ENCODE measurements around the gene SLC8A3. TPM values are rescaled to one million over a fixed set of nuclear protein-coding genes. Genes with fewer than 3 reads are reported as not detected.

Gene SLC8A3
- total RNA-seq, 2 donors from 2014 or later = under 0.01 to 0.66 TPM

GRCh38 chr14:70094631-70095030 lies 94.1 kb downstream of the SLC8A3 start:
- Histone ChIP-seq H3K36me3 (replicated peaks in 1 of 2; ENCODE audit: insufficient read depth in 1 of 2, low read depth in 2 of 2) (no peaks in the 10 kb centered on the region), H3K27ac (no peak overlapping the region), H3K27me3 (no peaks in the 10 kb centered on the region), H3K4me3 (no peak overlapping the region), H3K4me1 (peaks cover 8% of the 10 kb centered on the region), H3K9me3 (no peaks in the 10 kb centered on the region)
- ATAC-seq (no peak), DNase-seq (no peak)
- intact Hi-C loops (cut with DNase I) = no loop called here
- TF ChIP-seq CTCF (IDR thresholded peaks at IDR 0.05) (no peak), POLR2A (IDR thresholded peaks at IDR 0.05) (no peak)
- 57 to 67% methylated on average over 1 of the region's 1 CpG for WGBS, 2 donors

GRCh38 chr14:70094106-70094505 lies 94.6 kb downstream of the SLC8A3 start:
- Histone ChIP-seq H3K9me3 (no peaks in the 10 kb centered on the region), H3K27ac (no peak overlapping the region), H3K27me3 (no peaks in the 10 kb centered on the region), H3K36me3 (replicated peaks in 1 of 2; ENCODE audit: insufficient read depth in 1 of 2, low read depth in 2 of 2) (no peaks in the 10 kb centered on the region), H3K4me3 (no peak overlapping the region), H3K4me1 (peaks cover 8% of the 10 kb centered on the region)
- DNase-seq = no peak
- TF ChIP-seq CTCF (IDR thresholded peaks at IDR 0.05) (no peak), POLR2A (IDR thresholded peaks at IDR 0.05) (no peak)
- WGBS, 2 donors = 77 to 92% methylated on average over 3 of the region's 3 CpGs
- intact Hi-C loops (cut with DNase I) = no loop called here
- no peak for ATAC-seq

GRCh38 chr14:70093156-70093555 lies 95.6 kb downstream of the SLC8A3 start:
- no peak for DNase-seq
- H3K9me3 ChIP-seq = no peaks in the 10 kb centered on the region
- no peak for ATAC-seq
- TF ChIP-seq CTCF (IDR thresholded peaks at IDR 0.05) (no peak), POLR2A (IDR thresholded peaks at IDR 0.05) (no peak)
- 78 to 83% methylated on average over 2 of the region's 2 CpGs for WGBS, 2 donors
- no peak overlapping the region for H3K4me3 ChIP-seq
- intact Hi-C loops (cut with DNase I) = no loop called here
- no peak overlapping the region for H3K27ac ChIP-seq
- H3K4me1 ChIP-seq = peaks cover 5% of the 10 kb centered on the region
- H3K36me3 ChIP-seq (replicated peaks in 1 of 2; ENCODE audit: insufficient read depth in 1 of 2, low read depth in 2 of 2) = no peaks in the 10 kb centered on the region
- no peaks in the 10 kb centered on the region for H3K27me3 ChIP-seq

- H3K9me3 ChIP-seq = no peaks in the 10 kb centered on the region
- no peak overlapping the region for H3K4me3 ChIP-seq
- WGBS, 2 donors = 4 to 9% methylated on average over 2 of the region's 2 CpGs
- H3K27ac ChIP-seq = no peak overlapping the region
- H3K27me3 ChIP-seq = no peaks in the 10 kb centered on the region
- intact Hi-C loops (cut with DNase I) = no loop called here
- no peak for TF ChIP-seq POLR2A (IDR thresholded peaks at IDR 0.05)
- no peak for TF ChIP-seq CTCF (IDR thresholded peaks at IDR 0.05)
- ATAC-seq = no peak
- H3K4me1 ChIP-seq = no peaks in the 10 kb centered on the region
- DNase-seq = no peak
- H3K36me3 ChIP-seq (replicated peaks in 1 of 2; ENCODE audit: insufficient read depth in 1 of 2, low read depth in 2 of 2) = no peaks in the 10 kb centered on the region
Observed at GRCh38 chr14:70087380-70087697, 101.4 kb downstream of the SLC8A3 start.

- H3K27ac ChIP-seq = no peak overlapping the region
- DNase-seq = peak in 3 of 4 donors; percentile 31 to 51 (median 32)
- WGBS, 2 donors = 45 to 51% methylated on average over 5 of the region's 5 CpGs
- H3K36me3 ChIP-seq (replicated peaks in 1 of 2; ENCODE audit: insufficient read depth in 1 of 2, low read depth in 2 of 2) = no peaks in the 10 kb centered on the region
- no peaks in the 10 kb centered on the region for H3K27me3 ChIP-seq
- TF ChIP-seq POLR2A (IDR thresholded peaks at IDR 0.05) = no peak
- peak in 6 of 7 experiments; percentile 13 to 47 (median 42) for TF ChIP-seq CTCF (IDR thresholded peaks at IDR 0.05)
- H3K4me3 ChIP-seq = no peak overlapping the region
- H3K9me3 ChIP-seq = no peaks in the 10 kb centered on the region
- intact Hi-C loops (cut with DNase I) = no loop called here
- no peaks in the 10 kb centered on the region for H3K4me1 ChIP-seq
- no peak for ATAC-seq
Observed at GRCh38 chr14:70086685-70087379, 101.9 kb downstream of the SLC8A3 start.
